ENCODE data around the gene CLEC2L.

- no peak for TF ChIP-seq EP300 (IDR thresholded peaks at IDR 0.05)
- no peak for TF ChIP-seq CTCF (IDR thresholded peaks at IDR 0.05)
- no peak for TF ChIP-seq POLR2A (IDR thresholded peaks at IDR 0.05)
Measured at GRCh38 chr7:139496528-139496927, 27.0 kb upstream of the CLEC2L start.
